Type B pancreatic cell (in vitro differentiated cells): ENCODE data around the gene KLC1. TPM values are rescaled to one million over a fixed set of nuclear protein-coding genes. Genes with fewer than 3 reads are reported as not detected.
A peak's percentile ranks its signal among the peaks of the same experiment; 100 is the strongest.

Experiments used
- DNase-seq: peaks from one replicate; pipeline ENCODE4 v3.0.0; 2021; ENCODE audit warnings: mixed read lengths; ENCODE audit not compliant: unreplicated experiment; ENCODE audit errors: extremely low spot score
- H3K27ac Mint-ChIP-seq: 2 replicates; pipeline ENCODE4 v1.8.0; 2021; ENCODE audit warnings: mild to moderate bottlenecking, mixed read lengths
- H3K27me3 Mint-ChIP-seq: 2 replicates; pipeline ENCODE4 v1.8.0; 2021; ENCODE audit warnings: mixed read lengths
- H3K36me3 Mint-ChIP-seq: 2 replicates; pipeline ENCODE4 v1.8.0; 2021; ENCODE audit warnings: mixed read lengths
- H3K4me1 Mint-ChIP-seq: one replicate; pipeline ENCODE4 v1.8.0; 2021; ENCODE audit warnings: mixed read lengths; ENCODE audit not compliant: unreplicated experiment
- H3K4me3 Mint-ChIP-seq: 2 replicates; pipeline ENCODE4 v1.8.0; 2021; ENCODE audit warnings: mild to moderate bottlenecking, mixed read lengths
- H3K9me3 Mint-ChIP-seq: 2 replicates; pipeline ENCODE4 v1.8.0; 2021; ENCODE audit warnings: mixed read lengths
- CTCF ChIP-seq: fragments of 200-600 bp; sonication (generic); conservative IDR thresholded peaks from 2 replicates; pipeline ENCODE4 v1.5.0; 2021; ENCODE audit warnings: antibody characterized with exemption, mild to moderate bottlenecking
- total RNA-seq: library from RNA; stranded (reverse); gene quantifications from 2 replicates; pipeline ENCODE4 v1.2.1, GENCODE V29; 2021; ENCODE audit warnings: low replicate concordance

KLC1 gene
- total RNA-seq, 1 donor from 2014 or later, result 145 TPM

DNA sequence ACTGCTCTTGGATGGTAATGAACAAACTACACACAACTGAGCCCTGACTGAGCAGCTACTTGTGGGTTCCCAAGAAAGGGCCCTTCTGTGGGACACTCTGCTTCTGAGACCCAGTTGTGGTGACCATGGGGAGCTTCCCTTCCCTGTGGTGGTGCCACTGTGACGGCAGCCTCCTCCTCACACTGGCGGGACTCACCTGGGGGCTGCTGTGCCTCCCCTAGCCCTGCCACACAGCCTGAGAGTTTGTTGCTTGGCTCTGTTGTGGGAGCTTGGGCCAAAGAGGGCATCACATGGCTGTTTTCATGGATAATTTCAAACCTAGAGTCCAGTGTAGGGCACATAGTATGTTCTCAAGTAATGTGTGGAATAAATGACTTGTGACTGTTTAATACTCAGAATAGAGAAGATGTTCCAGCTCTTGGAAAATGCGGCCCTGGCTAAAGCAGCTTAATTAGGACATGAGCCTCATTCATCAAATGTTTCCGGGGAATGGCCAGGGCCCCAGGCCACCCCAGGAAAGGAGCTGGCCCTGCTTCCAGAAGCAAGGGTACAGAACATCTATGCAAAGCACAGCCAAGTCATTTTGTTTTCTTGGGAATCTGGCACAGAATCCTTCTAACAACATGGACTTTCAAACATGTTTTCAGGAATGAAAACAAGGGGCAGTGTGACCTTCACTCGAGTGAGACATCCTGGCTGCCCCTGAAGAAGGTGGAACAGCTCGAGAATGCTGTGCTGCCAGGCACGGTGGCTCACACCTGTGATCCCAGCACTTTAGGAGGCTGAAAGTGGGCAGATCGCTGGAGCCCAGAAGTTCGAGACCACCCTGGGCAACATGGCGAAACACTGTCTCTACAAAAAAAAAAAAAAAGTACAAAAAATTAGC is 107.8 kb downstream of the KLC1 start:
- Mint-ChIP-seq H3K9me3 (no peaks in the 10 kb centered on the region), H3K4me3 (peak overlapping the region; percentile 51), H3K27ac (peak overlapping the region; percentile 86), H3K4me1 (peaks cover 17% of the 10 kb centered on the region), H3K27me3 (no peaks in the 10 kb centered on the region), H3K36me3 (peaks cover 18% of the 10 kb centered on the region)
- DNase-seq, result no peak
- no peak for TF ChIP-seq CTCF

DNA sequence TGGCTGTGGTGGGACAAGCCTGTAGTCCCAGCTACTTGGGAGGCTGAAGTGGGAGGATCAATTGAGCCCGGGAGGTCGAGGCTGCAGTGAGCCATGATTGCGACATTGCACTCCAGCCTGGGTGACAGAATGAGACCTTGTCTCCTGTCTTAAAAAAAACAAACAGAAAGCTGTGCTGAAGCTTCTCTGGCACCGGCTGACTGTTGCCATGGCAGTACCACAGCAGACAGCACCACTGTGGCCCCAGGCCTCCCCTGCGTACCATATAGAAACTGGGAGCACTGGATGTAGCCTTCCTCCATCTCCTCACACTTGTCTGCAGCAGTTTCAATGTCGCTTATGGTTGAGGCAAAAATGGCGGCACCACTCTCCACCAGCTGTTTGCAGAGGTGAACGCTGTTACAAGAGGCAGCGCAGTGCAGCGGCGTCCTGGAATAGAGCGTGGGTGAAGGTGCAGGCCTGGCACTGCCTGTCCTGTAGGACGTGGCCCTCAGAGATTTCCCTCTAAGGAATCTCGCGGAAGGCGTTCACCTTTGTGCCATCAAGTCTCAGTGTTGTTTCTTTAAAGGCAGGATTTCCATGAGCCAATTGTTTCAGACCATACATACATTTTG is 108.5 kb downstream of the KLC1 start:
- Mint-ChIP-seq H3K4me3 (no peak overlapping the region), H3K27ac (peak overlapping the region; percentile 50), H3K4me1 (peaks cover 17% of the 10 kb centered on the region), H3K27me3 (no peaks in the 10 kb centered on the region), H3K36me3 (peaks cover 18% of the 10 kb centered on the region), H3K9me3 (no peaks in the 10 kb centered on the region)
- DNase-seq, result no peak
- no peak for TF ChIP-seq CTCF

DNA sequence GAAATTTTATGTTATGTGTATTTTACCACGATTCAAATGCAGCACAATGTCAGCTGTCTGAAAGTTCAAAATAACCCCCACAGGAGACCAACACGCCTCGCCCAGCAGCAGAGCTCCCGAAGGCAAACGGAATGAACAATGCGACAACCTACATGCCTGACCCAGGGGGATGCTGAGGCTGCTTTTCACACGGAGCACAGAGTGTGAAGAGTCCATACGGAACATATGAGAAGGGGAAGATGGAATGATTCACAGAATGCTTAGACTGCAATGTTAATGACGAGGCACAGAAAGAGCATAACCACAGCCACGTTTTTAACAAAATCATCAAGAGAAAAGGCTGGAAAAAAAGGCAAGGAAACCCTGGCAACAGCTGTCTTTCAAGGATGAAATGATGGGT is 109.2 kb downstream of the KLC1 start:
- H3K4me3 Mint-ChIP-seq, result no peak overlapping the region
- peaks cover 14% of the 10 kb centered on the region for H3K36me3 Mint-ChIP-seq
- DNase-seq, result no peak
- no peak for TF ChIP-seq CTCF
- H3K27ac Mint-ChIP-seq, result no peak overlapping the region
- H3K27me3 Mint-ChIP-seq, result no peaks in the 10 kb centered on the region
- no peaks in the 10 kb centered on the region for H3K9me3 Mint-ChIP-seq
- H3K4me1 Mint-ChIP-seq, result peaks cover 17% of the 10 kb centered on the region

DNA sequence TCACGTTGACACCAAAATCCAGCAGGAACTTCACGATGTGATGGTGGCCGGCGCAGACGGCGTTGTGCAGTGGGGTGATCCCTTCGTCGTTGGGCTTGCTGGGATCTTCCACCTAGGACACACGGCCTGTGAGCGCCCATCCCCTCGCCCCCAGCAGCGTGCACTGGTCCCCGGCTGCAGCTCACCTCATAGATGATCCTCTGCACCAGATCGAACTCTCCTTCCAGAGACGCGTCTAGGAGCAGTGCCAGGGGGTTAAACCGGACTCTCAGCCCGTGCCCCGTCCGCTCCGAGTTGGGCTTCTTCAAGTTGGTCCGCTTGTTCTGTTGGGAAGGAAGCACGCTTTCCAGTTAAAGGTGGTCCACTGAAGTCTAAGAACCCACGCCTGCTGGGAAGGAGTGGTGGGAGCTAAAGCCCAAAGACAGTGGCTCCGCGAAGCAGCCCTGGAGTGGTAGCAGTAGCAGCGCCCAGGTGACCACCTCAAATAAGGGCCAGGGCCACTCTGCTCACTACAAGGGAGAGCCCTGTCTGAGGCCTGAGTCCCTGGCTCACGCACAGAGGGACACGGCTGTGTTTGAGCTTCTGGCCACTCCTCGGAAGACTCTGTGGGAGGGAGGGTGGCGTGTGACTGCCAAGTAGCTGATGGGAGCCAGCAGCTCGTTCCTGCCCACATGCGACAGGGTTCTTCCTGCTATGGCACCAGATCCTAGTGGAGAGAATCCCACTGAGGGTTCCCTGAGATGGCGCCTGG is 109.9 kb downstream of the KLC1 start:
- no peak for TF ChIP-seq CTCF
- H3K9me3 Mint-ChIP-seq, result no peaks in the 10 kb centered on the region
- no peak overlapping the region for H3K27ac Mint-ChIP-seq
- H3K4me1 Mint-ChIP-seq, result peaks cover 17% of the 10 kb centered on the region
- H3K27me3 Mint-ChIP-seq, result no peaks in the 10 kb centered on the region
- no peak for DNase-seq
- H3K36me3 Mint-ChIP-seq, result peaks cover 14% of the 10 kb centered on the region
- H3K4me3 Mint-ChIP-seq, result no peak overlapping the region

DNA sequence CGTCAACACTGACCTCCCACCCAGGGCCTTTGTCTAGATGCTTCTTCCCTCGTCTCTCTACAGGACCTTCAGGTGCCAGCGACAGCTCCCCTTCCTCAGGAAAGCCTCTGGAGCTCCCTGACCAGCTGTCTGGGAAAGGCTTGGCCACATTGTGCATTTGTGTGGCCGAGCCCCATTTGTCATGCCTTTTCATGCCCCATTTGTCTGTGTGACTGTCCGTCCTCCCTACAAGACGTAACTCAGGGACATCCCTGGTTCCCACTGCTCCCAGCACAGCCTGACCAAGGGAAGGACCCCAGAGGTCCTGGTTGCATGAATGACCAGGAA is 110.4 kb downstream of the KLC1 start:
- no peaks in the 10 kb centered on the region for H3K27me3 Mint-ChIP-seq
- H3K9me3 Mint-ChIP-seq, result no peaks in the 10 kb centered on the region
- H3K36me3 Mint-ChIP-seq, result peaks cover 14% of the 10 kb centered on the region
- H3K27ac Mint-ChIP-seq, result no peak overlapping the region
- H3K4me3 Mint-ChIP-seq, result no peak overlapping the region
- peaks cover 17% of the 10 kb centered on the region for H3K4me1 Mint-ChIP-seq
- no peak for TF ChIP-seq CTCF
- DNase-seq, result no peak
